A549 (cell line): Measurements from ENCODE around the gene GGA1.

Experiments
- CEBPB ChIP-seq, 2 experiments: fragments of >200 bp in 1 of 2; sonication (Bioruptor Twin) in 1 of 2; formaldehyde crosslinking in 1 of 2; IDR thresholded peaks; 2 replicates each; pipeline ENCODE4 v1.6.1; 2012 to 2016
- CTCF ChIP-seq: fragments of >200 bp; sonication (Bioruptor Twin); formaldehyde crosslinking; IDR thresholded peaks from 3 replicates; pipeline ENCODE4 v1.5.1; 2016
- EP300 ChIP-seq, 2 experiments: fragments of >200 bp; sonication (Bioruptor Twin); formaldehyde crosslinking; IDR thresholded peaks; 2 replicates in 1 of 2; 3 replicates in 1 of 2; pipeline ENCODE4 v1.6.1; 2016 to 2017
- JUN ChIP-seq, 2 experiments: fragments of >200 bp; sonication (Bioruptor Twin); formaldehyde crosslinking; IDR thresholded peaks; 2 replicates in 1 of 2; 3 replicates in 1 of 2; pipeline ENCODE4 v1.6.1; 2016 to 2017
- MAFK ChIP-seq: fragments of 450-650 bp; IDR thresholded peaks from 2 replicates; pipeline ENCODE4 v1.6.1; 2014; ENCODE audit not compliant: partially characterized antibody
- MAX ChIP-seq: IDR thresholded peaks from 2 replicates; pipeline ENCODE4 v1.6.1; 2012
- MYC ChIP-seq: IDR thresholded peaks from 2 replicates; pipeline ENCODE4 v1.6.1; 2012; ENCODE audit warnings: mild to moderate bottlenecking, inconsistent platforms, low read length, improper control_type of control experiment, borderline replicate concordance
- PHF8 ChIP-seq: fragments of 200-600 bp; sonication (generic); IDR thresholded peaks from 2 replicates; pipeline ENCODE4 v1.6.1; 2016; ENCODE audit warnings: low read depth, mild to moderate bottlenecking, antibody characterized with exemption, moderate library complexity, borderline replicate concordance
- POLR2AphosphoS2 ChIP-seq: conservative IDR thresholded peaks from 2 replicates; pipeline ENCODE4 v1.6.1; 2012; ENCODE audit warnings: low read length, improper control_type of control experiment, inconsistent platforms
- RCOR1 ChIP-seq: fragments of 150-350 bp; IDR thresholded peaks from 2 replicates; pipeline ENCODE4 v1.6.1; 2014; ENCODE audit warnings: antibody characterized with exemption, low read length, low read depth
- RFX5 ChIP-seq: fragments of 450-650 bp; IDR thresholded peaks from 2 replicates; pipeline ENCODE4 v1.7.1; 2014; ENCODE audit warnings: antibody characterized with exemption, mild to moderate bottlenecking, moderate library complexity
- RNF2 ChIP-seq: fragments of 200-600 bp; sonication (generic); IDR thresholded peaks from 2 replicates; pipeline ENCODE4 v1.6.1; 2016; ENCODE audit warnings: low read depth, mild to moderate bottlenecking, antibody characterized with exemption, moderate library complexity, borderline replicate concordance
- TP53 ChIP-seq: fragments of 250-450 bp; sonication (Bioruptor Pico); IDR thresholded peaks from 2 replicates; pipeline ENCODE4 v1.5.0; 2021; ENCODE audit warnings: mild to moderate bottlenecking, moderate library complexity
- USF2 ChIP-seq: fragments of 450-650 bp; IDR thresholded peaks from 2 replicates; pipeline ENCODE4 v1.6.1; 2014; ENCODE audit warnings: antibody characterized with exemption

DNA sequence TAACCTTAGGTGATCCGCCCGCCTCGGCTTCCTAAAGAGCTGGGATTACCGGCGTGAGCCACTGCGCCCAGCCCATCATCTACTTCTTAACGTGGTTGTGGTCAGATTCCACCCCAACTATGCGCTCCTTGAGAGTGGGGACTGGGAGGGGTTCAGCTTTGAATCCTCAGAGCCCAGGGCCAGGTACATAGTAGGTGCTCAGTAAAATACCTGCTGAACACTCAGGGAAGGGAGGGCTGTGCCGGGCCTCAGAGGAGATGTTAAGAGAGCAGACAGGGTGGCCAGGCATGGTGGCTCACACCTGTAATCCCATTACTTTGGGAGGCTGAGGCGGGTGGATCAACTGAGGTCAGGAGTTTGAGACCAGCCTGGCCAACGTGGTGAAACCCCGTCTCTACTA lies 65.6 kb downstream of the GGA1 start:
- no peak for TF ChIP-seq EP300 (IDR thresholded peaks at IDR 0.05)
- TF ChIP-seq POLR2AphosphoS2 = no peak
- TF ChIP-seq CTCF = no peak
- no peak for TF ChIP-seq RNF2
- TF ChIP-seq TP53 (CRISPR knock-in tag) = no peak
- TF ChIP-seq JUN (IDR thresholded peaks at IDR 0.05) = no peak
- no peak for TF ChIP-seq RFX5
- no peak for TF ChIP-seq MYC
- no peak for TF ChIP-seq RCOR1
- no peak for TF ChIP-seq CEBPB (IDR thresholded peaks at IDR 0.05)
- no peak for TF ChIP-seq MAFK
- no peak for TF ChIP-seq USF2
- TF ChIP-seq MAX = no peak
- no peak for TF ChIP-seq PHF8
